Smooth muscle cell (in vitro differentiated cells): Measurements from ENCODE around the gene ATL2. TPM values are rescaled to one million over a fixed set of nuclear protein-coding genes. Genes with fewer than 3 reads are reported as not detected.

ENCODE experiments used
- DNase-seq: peaks from one replicate; lab custom pipeline; 2025; ENCODE audit not compliant: unreplicated experiment; lab: John Stamatoyannopoulos, UW
- H2AFZ ChIP-seq: fragments of 200-600 bp; sonication (generic); 2 replicates; pipeline ENCODE4 v1.6.0; 2016; ENCODE audit warnings: antibody characterized with exemption, low read depth, mild to moderate bottlenecking
- H3F3A ChIP-seq: fragments of 200-600 bp; sonication (generic); 2 replicates; pipeline ENCODE4 v1.6.0; 2017; ENCODE audit warnings: antibody characterized with exemption, low read depth
- H3K27ac ChIP-seq: fragments of 200-600 bp; sonication (generic); 2 replicates; pipeline ENCODE4 v1.5.1; 2016; ENCODE audit warnings: low read depth, mild to moderate bottlenecking
- H3K27me3 ChIP-seq: fragments of 200-600 bp; sonication (generic); 2 replicates; pipeline ENCODE4 v1.6.1; 2016; ENCODE audit warnings: low read depth, mild to moderate bottlenecking
- H3K36me3 ChIP-seq: fragments of 200-600 bp; sonication (generic); 2 replicates; pipeline ENCODE4 v1.5.1; 2016; ENCODE audit warnings: low read depth
- H3K4me1 ChIP-seq: fragments of 200-600 bp; sonication (generic); 2 replicates; pipeline ENCODE4 v1.5.1; 2016; ENCODE audit warnings: low read depth
- H3K4me2 ChIP-seq: fragments of 200-600 bp; sonication (generic); 2 replicates; pipeline ENCODE4 v1.6.0; 2016; ENCODE audit warnings: mild to moderate bottlenecking
- H3K4me3 ChIP-seq: fragments of 200-600 bp; sonication (generic); 2 replicates; pipeline ENCODE4 v1.5.1; 2016; ENCODE audit warnings: mild to moderate bottlenecking
- H3K79me2 ChIP-seq: fragments of 200-600 bp; sonication (generic); 2 replicates; pipeline ENCODE4 v1.6.0; 2016; ENCODE audit warnings: low read depth, mild to moderate bottlenecking
- H3K9ac ChIP-seq: fragments of 200-600 bp; sonication (generic); 2 replicates; pipeline ENCODE4 v1.6.0; 2016; ENCODE audit warnings: low read depth
- H3K9me3 ChIP-seq: fragments of 200-600 bp; sonication (generic); replicated peaks from 2 replicates; pipeline ENCODE4 v1.5.1; 2016; ENCODE audit warnings: low read depth
- H4K20me1 ChIP-seq: fragments of 200-600 bp; sonication (generic); 2 replicates; pipeline ENCODE4 v1.6.0; 2016; ENCODE audit warnings: low read depth
- WGBS: methylation state at CpG from one replicate; pipeline ENCODE4 v1.1.7; 2016; ENCODE audit warnings: low lambda C conversion rate; 5-methylcytosine and 5-hydroxymethylcytosine counted together
- polyA plus RNA-seq: library from polyadenylated mRNA; unstranded; fragments of >200 nt; fragmentation: Nextera tagmentation; extraction: Ambion mirVana; gene quantifications from 2 replicates; pipeline ENCODE4 v1.2.1, GENCODE V29; 2016
- total RNA-seq: library from RNA; depleted of rRNA; stranded (reverse); fragments of >200 nt; gene quantifications from 2 replicates; pipeline ENCODE4 v1.2.3, GENCODE V29; 2014
- TF ChIP-seq, protein P1 (sequence below): fragments of 200-600 bp; sonication (generic); IDR thresholded peaks from 2 replicates; pipeline ENCODE4 v1.5.1; 2017; ENCODE audit warnings: borderline replicate concordance, mild to moderate bottlenecking, antibody characterized with exemption; ENCODE audit not compliant: insufficient read depth, poor library complexity, severe bottlenecking

The ATL2 gene
- total and polyA plus RNA-seq, 2 experiments from 2014 or later = 19.9 to 56.7 TPM

DNA sequence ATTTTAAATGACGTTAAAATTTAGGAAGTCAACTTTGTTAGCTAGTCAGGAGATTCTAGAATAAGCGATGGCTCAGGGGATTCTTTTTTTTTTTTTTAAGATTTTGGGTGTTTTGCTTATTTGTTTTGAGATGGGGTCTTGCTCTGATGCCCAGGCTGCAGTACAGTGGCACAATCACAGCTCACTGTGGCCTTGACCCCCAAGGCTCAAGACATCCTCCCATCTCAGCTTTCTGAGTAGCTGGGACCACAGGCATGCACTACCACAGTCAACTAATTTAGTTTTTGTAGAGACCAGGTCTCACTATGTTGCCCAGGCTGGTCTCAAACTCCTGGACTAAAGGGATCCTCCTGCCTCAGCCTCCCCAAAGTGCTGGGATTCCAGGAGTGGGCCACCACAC lies 16.9 kb downstream of the ATL2 start:
- TF ChIP-seq, protein P1, sequence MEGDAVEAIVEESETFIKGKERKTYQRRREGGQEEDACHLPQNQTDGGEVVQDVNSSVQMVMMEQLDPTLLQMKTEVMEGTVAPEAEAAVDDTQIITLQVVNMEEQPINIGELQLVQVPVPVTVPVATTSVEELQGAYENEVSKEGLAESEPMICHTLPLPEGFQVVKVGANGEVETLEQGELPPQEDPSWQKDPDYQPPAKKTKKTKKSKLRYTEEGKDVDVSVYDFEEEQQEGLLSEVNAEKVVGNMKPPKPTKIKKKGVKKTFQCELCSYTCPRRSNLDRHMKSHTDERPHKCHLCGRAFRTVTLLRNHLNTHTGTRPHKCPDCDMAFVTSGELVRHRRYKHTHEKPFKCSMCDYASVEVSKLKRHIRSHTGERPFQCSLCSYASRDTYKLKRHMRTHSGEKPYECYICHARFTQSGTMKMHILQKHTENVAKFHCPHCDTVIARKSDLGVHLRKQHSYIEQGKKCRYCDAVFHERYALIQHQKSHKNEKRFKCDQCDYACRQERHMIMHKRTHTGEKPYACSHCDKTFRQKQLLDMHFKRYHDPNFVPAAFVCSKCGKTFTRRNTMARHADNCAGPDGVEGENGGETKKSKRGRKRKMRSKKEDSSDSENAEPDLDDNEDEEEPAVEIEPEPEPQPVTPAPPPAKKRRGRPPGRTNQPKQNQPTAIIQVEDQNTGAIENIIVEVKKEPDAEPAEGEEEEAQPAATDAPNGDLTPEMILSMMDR = no peak
- Histone ChIP-seq H3K9ac (no peak overlapping the region), H3K27me3 (no peaks in the 10 kb centered on the region), H3K79me2 (peaks cover 86% of the 10 kb centered on the region), H3K9me3 (no peaks in the 10 kb centered on the region), H3F3A (no peaks in the 10 kb centered on the region), H4K20me1 (peaks cover 82% of the 10 kb centered on the region), H3K4me1 (no peaks in the 10 kb centered on the region), H3K4me2 (no peak overlapping the region), H3K27ac (no peak overlapping the region), H3K36me3 (no peaks in the 10 kb centered on the region), H3K4me3 (no peak overlapping the region), H2AFZ (no peak overlapping the region)
- DNase-seq = no peak
- WGBS = 71% methylated on average over 2 of the region's 2 CpGs

DNA sequence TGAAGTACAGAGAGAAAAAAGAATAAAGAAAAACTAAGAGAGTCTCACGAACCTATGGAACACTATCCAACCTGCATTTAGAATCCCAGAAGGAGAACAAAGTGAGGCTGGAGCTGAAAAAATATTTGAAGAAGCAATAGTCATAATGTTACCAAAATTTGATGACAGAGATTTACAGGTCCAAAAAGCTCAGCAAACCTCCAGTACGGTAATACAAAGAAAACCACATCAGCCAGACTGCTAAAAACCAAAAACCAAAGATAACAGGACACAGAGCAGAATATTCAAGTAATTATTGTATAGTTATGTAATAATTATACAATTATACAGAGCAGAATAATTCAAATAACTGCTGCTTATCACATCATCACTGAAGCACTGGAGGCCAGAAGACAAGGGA lies 23.7 kb downstream of the ATL2 start:
- Histone ChIP-seq H3K79me2 (peaks cover 85% of the 10 kb centered on the region), H3K4me3 (no peak overlapping the region), H2AFZ (no peak overlapping the region), H3K27ac (no peak overlapping the region), H3K9ac (no peak overlapping the region), H3K36me3 (no peaks in the 10 kb centered on the region), H4K20me1 (peaks cover 71% of the 10 kb centered on the region), H3K9me3 (no peaks in the 10 kb centered on the region), H3K4me1 (no peaks in the 10 kb centered on the region), H3K27me3 (no peaks in the 10 kb centered on the region), H3F3A (no peaks in the 10 kb centered on the region), H3K4me2 (no peak overlapping the region)
- TF ChIP-seq, protein P1 = no peak
- 97% methylated on average over 2 of the region's 2 CpGs for WGBS
- DNase-seq = no peak

- Histone ChIP-seq H3K9me3 (no peaks in the 10 kb centered on the region), H3K4me3 (no peak overlapping the region), H3K4me1 (no peaks in the 10 kb centered on the region), H4K20me1 (peaks cover 73% of the 10 kb centered on the region), H3K27ac (no peak overlapping the region), H3K9ac (no peak overlapping the region), H3K36me3 (no peaks in the 10 kb centered on the region), H3K79me2 (peaks cover 85% of the 10 kb centered on the region), H3K27me3 (no peaks in the 10 kb centered on the region), H2AFZ (no peak overlapping the region), H3F3A (no peaks in the 10 kb centered on the region), H3K4me2 (no peak overlapping the region)
- TF ChIP-seq, protein P1 = no peak
- DNase-seq = no peak
Measured at GRCh38 chr2:38352336-38352735, 24.7 kb downstream of the ATL2 start.

DNA sequence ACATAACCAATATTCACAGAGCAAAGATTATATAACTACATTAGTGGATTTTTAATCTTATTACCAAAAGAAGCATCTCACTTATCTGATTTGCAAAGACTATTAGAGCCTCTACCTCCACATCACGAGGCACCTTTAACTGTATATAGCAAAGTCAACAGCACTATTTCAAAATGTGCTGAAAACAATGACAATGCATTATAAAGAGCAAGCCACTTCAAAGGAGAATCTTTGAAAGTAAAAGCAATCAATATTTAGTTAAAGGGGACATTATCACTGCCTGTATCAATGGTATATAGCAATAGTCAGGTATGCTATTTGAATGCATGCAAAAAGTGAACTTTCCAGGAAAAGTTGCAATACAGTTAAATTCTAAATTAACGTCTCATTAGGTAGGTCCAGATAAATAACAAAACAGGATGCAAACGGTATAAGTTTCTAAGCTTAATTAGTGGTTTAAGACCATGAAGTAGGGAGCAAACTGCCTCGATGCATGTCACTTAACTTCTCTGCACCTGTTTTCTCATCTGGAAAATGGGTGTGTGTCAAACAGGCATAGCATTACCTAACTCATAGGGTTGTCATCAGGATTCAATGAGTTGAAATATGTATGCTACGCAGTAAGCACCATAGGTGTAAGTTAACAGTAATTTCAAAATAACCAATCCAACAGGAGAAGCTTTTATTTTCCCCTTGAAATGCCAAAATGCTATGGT lies 31.6 kb downstream of the ATL2 start:
- Histone ChIP-seq H3K4me1 (no peaks in the 10 kb centered on the region), H3K27me3 (no peaks in the 10 kb centered on the region), H3K27ac (no peak overlapping the region), H4K20me1 (peaks cover 55% of the 10 kb centered on the region), H3K4me2 (no peak overlapping the region), H2AFZ (no peak overlapping the region), H3F3A (no peaks in the 10 kb centered on the region), H3K9me3 (no peaks in the 10 kb centered on the region), H3K36me3 (no peaks in the 10 kb centered on the region), H3K79me2 (peaks cover 48% of the 10 kb centered on the region), H3K4me3 (no peak overlapping the region), H3K9ac (no peak overlapping the region)
- TF ChIP-seq, protein P1 = no peak
- 97% methylated on average over 5 of the region's 5 CpGs for WGBS
- DNase-seq = no peak
